ENCODE results near the gene SEZ6L. TPM values are rescaled to one million over a fixed set of nuclear protein-coding genes. Genes with fewer than 3 reads are reported as not detected.

Gene SEZ6L
- polyA plus RNA-seq, 1 donor from 2014 or later = 31.9 TPM

GRCh38 chr22:26246552-26246951 is 77.3 kb downstream of the SEZ6L start:
- no peak for TF ChIP-seq SMC3 (conservative IDR thresholded peaks at IDR 0.05; ENCODE audit: poor library complexity)
- no peak for TF ChIP-seq TAF1 (IDR thresholded peaks at IDR 0.05; ENCODE audit: low read depth)
- no peaks in the 10 kb centered on the region for H4K20me1 ChIP-seq (ENCODE audit: insufficient read depth)
- H3K27ac ChIP-seq (ENCODE audit: low read length) = no peak overlapping the region
- H3K36me3 ChIP-seq (ENCODE audit: insufficient read depth, low read length) = no peaks in the 10 kb centered on the region
- no peak overlapping the region for H3K4me2 ChIP-seq (ENCODE audit: low read length)
- H3K79me2 ChIP-seq (replicated peaks; ENCODE audit: insufficient read depth, low read length) = no peaks in the 10 kb centered on the region
- H3K9me3 ChIP-seq (ENCODE audit: low read length) = no peaks in the 10 kb centered on the region
- H3K27me3 ChIP-seq (ENCODE audit: insufficient read depth, low read depth, low read length) = no peaks in the 10 kb centered on the region
- H3K9ac ChIP-seq (ENCODE audit: low read length) = no peak overlapping the region
- no peak overlapping the region for H2AFZ ChIP-seq (ENCODE audit: low read depth, low read length)
- no peak overlapping the region for H3K4me3 ChIP-seq (ENCODE audit: low read length)
- no peaks in the 10 kb centered on the region for H3F3A ChIP-seq (ENCODE audit: insufficient read depth, low read length, poor library complexity, severe bottlenecking)
- H3K9me2 ChIP-seq (ENCODE audit: insufficient read depth, low read length) = no peaks in the 10 kb centered on the region

GRCh38 chr22:26251869-26252268 is 82.6 kb downstream of the SEZ6L start:
- no peaks in the 10 kb centered on the region for H3K9me3 ChIP-seq (ENCODE audit: low read length)
- H3K79me2 ChIP-seq (replicated peaks; ENCODE audit: insufficient read depth, low read length) = no peaks in the 10 kb centered on the region
- H3K9ac ChIP-seq (ENCODE audit: low read length) = no peak overlapping the region
- H3K9me2 ChIP-seq (ENCODE audit: insufficient read depth, low read length) = no peaks in the 10 kb centered on the region
- H3K27me3 ChIP-seq (ENCODE audit: insufficient read depth, low read depth, low read length) = no peaks in the 10 kb centered on the region
- H3F3A ChIP-seq (ENCODE audit: insufficient read depth, low read length, poor library complexity, severe bottlenecking) = no peaks in the 10 kb centered on the region
- H2AFZ ChIP-seq (ENCODE audit: low read depth, low read length) = no peak overlapping the region
- no peak overlapping the region for H3K4me2 ChIP-seq (ENCODE audit: low read length)
- no peaks in the 10 kb centered on the region for H3K36me3 ChIP-seq (ENCODE audit: insufficient read depth, low read length)
- H3K27ac ChIP-seq (ENCODE audit: low read length) = no peak overlapping the region
- TF ChIP-seq TAF1 (IDR thresholded peaks at IDR 0.05; ENCODE audit: low read depth) (no peak), RAD21 (conservative IDR thresholded peaks at IDR 0.05) (no peak), POLR2AphosphoS5 (IDR thresholded peaks at IDR 0.05) (no peak), EP300 (conservative IDR thresholded peaks at IDR 0.05; ENCODE audit: poor library complexity, severe bottlenecking) (no peak), SMC3 (conservative IDR thresholded peaks at IDR 0.05; ENCODE audit: poor library complexity) (no peak), EZH2 (IDR thresholded peaks at IDR 0.05; ENCODE audit: borderline replicate concordance, insufficient read depth, low read length, poor library complexity, severe bottlenecking) (no peak), REST (IDR thresholded peaks at IDR 0.05; ENCODE audit: borderline replicate concordance) (no peak), MXI1 (conservative IDR thresholded peaks at IDR 0.05; ENCODE audit: poor library complexity, severe bottlenecking) (no peak), CTCF (IDR thresholded peaks at IDR 0.05; ENCODE audit: poor library complexity, severe bottlenecking) (no peak)
- H3K4me3 ChIP-seq (ENCODE audit: low read length) = no peak overlapping the region
- no peaks in the 10 kb centered on the region for H4K20me1 ChIP-seq (ENCODE audit: insufficient read depth)

- TF ChIP-seq EP300 (conservative IDR thresholded peaks at IDR 0.05; ENCODE audit: poor library complexity, severe bottlenecking) (no peak), MXI1 (conservative IDR thresholded peaks at IDR 0.05; ENCODE audit: poor library complexity, severe bottlenecking) (no peak)
- Histone ChIP-seq H3K9me2 (ENCODE audit: insufficient read depth, low read length) (no peaks in the 10 kb centered on the region), H3F3A (ENCODE audit: insufficient read depth, low read length, poor library complexity, severe bottlenecking) (no peaks in the 10 kb centered on the region), H3K4me3 (ENCODE audit: low read length) (no peak overlapping the region), H3K27me3 (ENCODE audit: insufficient read depth, low read depth, low read length) (no peaks in the 10 kb centered on the region), H3K9ac (ENCODE audit: low read length) (no peak overlapping the region), H3K79me2 (replicated peaks; ENCODE audit: insufficient read depth, low read length) (no peaks in the 10 kb centered on the region), H3K4me2 (ENCODE audit: low read length) (no peak overlapping the region), H3K9me3 (ENCODE audit: low read length) (no peaks in the 10 kb centered on the region), H3K27ac (ENCODE audit: low read length) (no peak overlapping the region), H2AFZ (ENCODE audit: low read depth, low read length) (no peak overlapping the region), H4K20me1 (ENCODE audit: insufficient read depth) (no peaks in the 10 kb centered on the region), H3K36me3 (ENCODE audit: insufficient read depth, low read length) (no peaks in the 10 kb centered on the region)
Measured at GRCh38 chr22:26259510-26259909, 90.2 kb downstream of the SEZ6L start.

Measured in neural cell (in vitro differentiated cells).